Measurements from ENCODE around the gene PRKCB.
A peak's percentile ranks its signal among the peaks of the same experiment; 100 is the strongest.

PRKCB gene

GRCh38 chr16:24036614-24037013 is 200.8 kb downstream of the PRKCB start:
- TF ChIP-seq CTCF (IDR thresholded peaks at IDR 0.05; ENCODE audit: insufficient read depth, low read depth, low read length, missing control alignments): peak; percentile 65
- H3K4me3 ChIP-seq (ENCODE audit: low read depth, low read length): no peak overlapping the region
- peak; percentile 52 for DNase-seq (ENCODE audit: low read depth)

DNA sequence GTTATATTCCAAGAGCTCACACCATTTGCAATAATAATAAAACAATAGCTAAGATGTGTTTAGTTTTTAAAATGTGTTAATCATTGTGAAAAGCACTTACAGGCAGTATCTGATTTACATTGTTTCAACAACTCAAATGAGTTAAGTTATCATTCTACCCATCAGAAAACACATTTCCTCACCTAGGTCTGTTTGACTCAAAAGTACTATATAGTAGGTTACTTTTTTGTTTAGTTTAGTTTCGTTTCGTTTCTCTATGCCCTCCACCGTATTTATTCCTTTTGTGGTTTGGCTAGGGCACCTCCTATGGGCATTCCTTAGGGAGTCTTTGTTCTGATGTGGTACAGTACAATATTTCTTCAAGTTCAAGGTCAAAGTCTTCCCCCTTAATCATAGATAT is 201.6 kb downstream of the PRKCB start:
- H3K4me3 ChIP-seq (ENCODE audit: low read depth, low read length): no peak overlapping the region
- no peak for TF ChIP-seq CTCF (IDR thresholded peaks at IDR 0.05; ENCODE audit: insufficient read depth, low read depth, low read length, missing control alignments)
- no peak for DNase-seq (ENCODE audit: low read depth)

- DNase-seq (ENCODE audit: low read depth): peak; percentile 82
- TF ChIP-seq CTCF (IDR thresholded peaks at IDR 0.05; ENCODE audit: insufficient read depth, low read depth, low read length, missing control alignments): peak; percentile 77
- H3K4me3 ChIP-seq (ENCODE audit: low read depth, low read length): no peak overlapping the region
These were observed 206.2 kb downstream of the PRKCB start for GRCh38 chr16:24041834-24042631.

DNA sequence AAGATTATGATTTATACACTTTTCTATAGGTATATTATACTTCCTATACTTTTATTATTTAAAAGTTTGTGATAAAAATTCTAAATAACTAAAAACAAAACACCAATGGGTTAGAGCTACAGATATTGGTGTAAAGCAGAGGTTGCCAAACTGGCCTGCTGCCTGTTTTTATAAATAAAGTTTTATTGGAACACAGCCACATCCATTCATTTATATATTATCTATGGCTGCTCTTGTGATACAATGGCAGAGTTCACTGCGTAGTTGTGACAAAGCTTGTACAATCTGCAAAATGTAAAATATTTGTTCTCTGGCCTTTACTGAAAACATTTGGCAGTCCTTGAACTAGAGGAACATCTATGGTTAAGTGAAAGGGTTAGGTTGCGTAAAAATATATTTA is 208.7 kb downstream of the PRKCB start:
- no peak overlapping the region for H3K4me3 ChIP-seq (ENCODE audit: low read depth, low read length)
- DNase-seq (ENCODE audit: low read depth): no peak
- no peak for TF ChIP-seq CTCF (IDR thresholded peaks at IDR 0.05; ENCODE audit: insufficient read depth, low read depth, low read length, missing control alignments)

- no peak overlapping the region for H3K4me3 ChIP-seq (ENCODE audit: low read depth, low read length)
- TF ChIP-seq CTCF (IDR thresholded peaks at IDR 0.05; ENCODE audit: insufficient read depth, low read depth, low read length, missing control alignments): no peak
- DNase-seq (ENCODE audit: low read depth): no peak
These were observed 209.9 kb downstream of the PRKCB start for GRCh38 chr16:24045641-24046040.

- no peak for TF ChIP-seq CTCF (IDR thresholded peaks at IDR 0.05; ENCODE audit: insufficient read depth, low read depth, low read length, missing control alignments)
- DNase-seq (ENCODE audit: low read depth): no peak
- H3K4me3 ChIP-seq (ENCODE audit: low read depth, low read length): no peak overlapping the region
These were observed 210.7 kb downstream of the PRKCB start for GRCh38 chr16:24046442-24046841.

DNA sequence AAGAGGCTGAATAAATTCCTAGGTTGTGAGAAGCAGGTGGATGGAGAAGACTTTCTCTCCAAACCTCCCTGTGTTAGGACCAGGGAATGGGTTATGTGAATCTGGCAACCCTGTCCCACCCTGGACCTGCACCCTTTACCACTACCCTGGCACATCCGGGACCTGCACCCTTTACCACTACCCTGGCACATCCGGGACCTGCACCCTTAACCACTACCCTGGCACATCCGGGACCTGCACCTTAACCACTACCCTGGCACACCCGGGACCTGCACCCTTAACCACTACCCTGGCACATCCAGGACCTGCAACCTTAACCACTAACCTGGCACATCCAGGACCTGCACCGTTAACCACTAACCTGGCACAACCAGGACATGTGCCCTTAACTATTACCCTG is 213.3 kb downstream of the PRKCB start:
- DNase-seq (ENCODE audit: low read depth): no peak
- H3K4me3 ChIP-seq (ENCODE audit: low read depth, low read length): no peak overlapping the region
- TF ChIP-seq CTCF (IDR thresholded peaks at IDR 0.05; ENCODE audit: insufficient read depth, low read depth, low read length, missing control alignments): no peak
